Muscle layer of colon (tissue), 2 donors: ENCODE data around the gene CCDC85C.
A peak's percentile ranks its signal among the peaks of the same experiment; 100 is the strongest.

Experiments used
- H3K27ac ChIP-seq: one replicate; pipeline ENCODE4 v1.7.0; 2013; ENCODE audit warnings: low read depth, mild to moderate bottlenecking, low read length, moderate library complexity
- H3K27me3 ChIP-seq, 2 donors: one replicate each; pipeline ENCODE4 v1.7.0; 2013; ENCODE audit warnings: low read length in 2 of 2, mild to moderate bottlenecking in 2 of 2; ENCODE audit not compliant: insufficient read depth in 2 of 2, control insufficient read depth in 1 of 2
- H3K36me3 ChIP-seq: one replicate; pipeline ENCODE4 v1.7.0; 2013; ENCODE audit warnings: mild to moderate bottlenecking, low read length; ENCODE audit not compliant: insufficient read depth
- H3K4me1 ChIP-seq: one replicate; pipeline ENCODE4 v1.7.0; 2013; ENCODE audit warnings: mild to moderate bottlenecking, low read length; ENCODE audit not compliant: insufficient read depth
- H3K4me3 ChIP-seq, 2 donors: one replicate each; pipeline ENCODE4 v1.7.0; 2013; ENCODE audit warnings: low read length in 2 of 2, low read depth in 1 of 2, mild to moderate bottlenecking in 1 of 2, moderate library complexity in 1 of 2
- H3K9ac ChIP-seq: one replicate; pipeline ENCODE4 v1.7.0; 2013; ENCODE audit warnings: low read length
- H3K9me3 ChIP-seq: one replicate; pipeline ENCODE4 v1.7.0; 2013; ENCODE audit warnings: mild to moderate bottlenecking, low read length
- donor health status: abdominal sarcoma.
- donor health status: Adenocarcinoma of cecum.

The CCDC85C gene

GRCh38 chr14:99554757-99555531, 49.1 kb downstream of the CCDC85C start:
- Histone ChIP-seq H3K36me3 (no peaks in the 10 kb centered on the region), H3K27ac (peak overlapping the region; percentile 70), H3K4me1 (peaks cover 64% of the 10 kb centered on the region), H3K9ac (no peak overlapping the region), H3K4me3 (no peak overlapping the region), H3K9me3 (no peaks in the 10 kb centered on the region), H3K27me3 (no peaks in the 10 kb centered on the region)

GRCh38 chr14:99554184-99554583, 49.8 kb downstream of the CCDC85C start:
- H3K9me3 ChIP-seq = no peaks in the 10 kb centered on the region
- H3K4me1 ChIP-seq = peaks cover 64% of the 10 kb centered on the region
- no peak overlapping the region for H3K9ac ChIP-seq
- H3K27ac ChIP-seq = peak overlapping the region; percentile 70
- no peaks in the 10 kb centered on the region for H3K27me3 ChIP-seq
- H3K4me3 ChIP-seq = no peak overlapping the region
- H3K36me3 ChIP-seq = no peaks in the 10 kb centered on the region

- H3K9me3 ChIP-seq = no peaks in the 10 kb centered on the region
- H3K4me1 ChIP-seq = peaks cover 72% of the 10 kb centered on the region
- H3K27me3 ChIP-seq = no peaks in the 10 kb centered on the region
- no peaks in the 10 kb centered on the region for H3K36me3 ChIP-seq
- no peak overlapping the region for H3K4me3 ChIP-seq
- H3K9ac ChIP-seq = no peak overlapping the region
- H3K27ac ChIP-seq = peak overlapping the region; percentile 1
Observed at GRCh38 chr14:99552572-99553216, 51.3 kb downstream of the CCDC85C start.

DNA sequence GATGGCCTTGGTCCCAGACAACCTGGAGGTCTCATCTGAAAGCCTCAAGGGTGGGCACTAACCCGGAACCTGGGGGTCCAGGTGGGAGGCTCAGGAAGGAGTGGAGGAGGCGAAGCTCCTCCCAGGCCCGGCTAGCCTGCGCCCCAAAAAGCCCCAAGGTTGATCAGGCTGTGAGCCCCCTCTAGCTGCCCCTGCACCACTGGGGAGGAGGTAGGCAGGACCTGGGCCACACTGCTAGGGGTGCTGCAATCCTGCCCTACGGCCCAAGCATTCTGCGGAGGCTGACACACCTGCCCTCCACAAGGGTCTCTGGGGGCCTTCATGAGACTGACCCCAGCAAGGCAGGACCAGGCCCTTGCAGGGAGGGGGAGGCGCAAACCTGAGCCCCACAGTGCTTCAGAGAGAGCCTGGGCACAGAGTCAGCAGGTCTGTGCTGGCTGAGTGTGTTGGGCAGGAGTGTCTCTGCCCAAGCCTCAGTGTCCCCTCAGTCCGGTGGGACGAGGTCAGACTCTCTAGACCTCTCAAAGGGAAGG, 51.9 kb downstream of the CCDC85C start:
- Histone ChIP-seq H3K4me3 (no peak overlapping the region), H3K36me3 (no peaks in the 10 kb centered on the region), H3K9ac (no peak overlapping the region), H3K9me3 (no peaks in the 10 kb centered on the region), H3K4me1 (peaks cover 74% of the 10 kb centered on the region), H3K27me3 (no peaks in the 10 kb centered on the region), H3K27ac (peak overlapping the region; percentile 1)

- peak overlapping the region; percentile 1 for H3K27ac ChIP-seq
- H3K4me1 ChIP-seq = peaks cover 82% of the 10 kb centered on the region
- H3K36me3 ChIP-seq = no peaks in the 10 kb centered on the region
- no peaks in the 10 kb centered on the region for H3K9me3 ChIP-seq
- no peaks in the 10 kb centered on the region for H3K27me3 ChIP-seq
- H3K4me3 ChIP-seq = no peak overlapping the region
- no peak overlapping the region for H3K9ac ChIP-seq
Observed at GRCh38 chr14:99551034-99551922, 52.7 kb downstream of the CCDC85C start.

GRCh38 chr14:99550387-99550992, 53.5 kb downstream of the CCDC85C start:
- Histone ChIP-seq H3K36me3 (no peaks in the 10 kb centered on the region), H3K4me3 (no peak overlapping the region), H3K9me3 (no peaks in the 10 kb centered on the region), H3K4me1 (peaks cover 90% of the 10 kb centered on the region), H3K9ac (no peak overlapping the region), H3K27ac (peak overlapping the region; percentile 15), H3K27me3 (no peaks in the 10 kb centered on the region)

DNA sequence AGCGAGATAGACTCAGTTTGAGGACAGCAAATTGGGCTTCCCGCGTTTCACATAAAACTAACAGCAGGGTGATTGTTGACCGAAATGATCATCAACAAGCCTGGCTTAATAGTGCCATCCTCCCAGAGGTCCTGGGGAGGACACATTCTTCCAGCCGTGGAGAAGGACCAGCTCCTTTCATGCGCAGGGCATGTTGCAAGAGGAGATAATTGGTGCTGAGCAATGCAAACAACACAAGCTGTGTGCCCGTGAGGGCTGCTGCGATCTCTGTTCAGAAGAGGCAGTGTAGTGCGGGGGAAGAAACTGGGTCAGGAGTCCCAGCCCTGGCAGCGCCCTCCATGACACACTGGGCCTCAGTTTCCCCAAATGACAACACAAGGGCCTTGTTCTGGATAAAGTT, 54.3 kb downstream of the CCDC85C start:
- Histone ChIP-seq H3K9ac (no peak overlapping the region), H3K36me3 (no peaks in the 10 kb centered on the region), H3K9me3 (no peaks in the 10 kb centered on the region), H3K27ac (peak overlapping the region; percentile 15), H3K4me3 (no peak overlapping the region), H3K4me1 (peaks cover 90% of the 10 kb centered on the region), H3K27me3 (no peaks in the 10 kb centered on the region)

GRCh38 chr14:99548871-99549515, 55.0 kb downstream of the CCDC85C start:
- Histone ChIP-seq H3K27ac (peak overlapping the region; percentile 12), H3K36me3 (no peaks in the 10 kb centered on the region), H3K9me3 (no peaks in the 10 kb centered on the region), H3K9ac (no peak overlapping the region), H3K4me1 (peaks cover 91% of the 10 kb centered on the region), H3K4me3 (no peak overlapping the region), H3K27me3 (no peaks in the 10 kb centered on the region)

GRCh38 chr14:99548255-99548654, 55.8 kb downstream of the CCDC85C start:
- Histone ChIP-seq H3K36me3 (no peaks in the 10 kb centered on the region), H3K4me1 (peaks cover 91% of the 10 kb centered on the region), H3K27ac (peak overlapping the region; percentile 3), H3K4me3 (no peak overlapping the region), H3K9ac (no peak overlapping the region), H3K9me3 (no peaks in the 10 kb centered on the region), H3K27me3 (no peaks in the 10 kb centered on the region)

DNA sequence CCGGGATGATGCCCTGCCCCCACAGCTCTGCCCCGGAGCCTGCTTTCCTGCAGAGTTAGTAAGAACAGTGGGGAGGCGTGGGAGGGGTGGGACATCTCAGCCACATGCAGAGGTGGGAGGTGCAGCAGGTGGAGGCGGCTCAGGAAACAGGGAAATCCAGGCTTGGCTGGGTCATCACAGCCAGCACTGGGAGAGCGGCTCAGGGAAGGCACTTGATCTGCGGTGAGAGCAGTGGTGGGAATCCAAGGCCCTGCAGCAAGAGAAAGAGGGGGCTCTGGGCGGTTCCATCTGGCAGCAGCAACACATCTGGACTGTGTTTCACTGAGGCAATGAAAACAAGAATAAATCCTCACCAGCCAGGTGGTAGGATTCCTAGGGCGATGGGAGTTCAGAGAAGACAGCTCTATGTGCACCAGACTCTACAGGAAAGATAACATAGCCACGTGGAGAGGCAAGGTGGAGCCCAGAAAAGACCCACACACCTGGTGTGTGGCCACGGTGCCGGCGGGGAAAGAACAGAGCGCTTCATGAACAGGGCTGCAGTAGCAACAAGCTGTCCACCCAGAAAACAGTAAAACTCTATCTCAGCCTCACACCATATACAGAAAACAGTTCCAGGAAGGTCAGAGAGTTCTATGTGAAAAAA, 57.6 kb downstream of the CCDC85C start:
- Histone ChIP-seq H3K9ac (no peak overlapping the region), H3K27me3 (no peaks in the 10 kb centered on the region), H3K27ac (peak overlapping the region; percentile 53), H3K36me3 (no peaks in the 10 kb centered on the region), H3K4me1 (peaks cover 85% of the 10 kb centered on the region), H3K9me3 (no peaks in the 10 kb centered on the region), H3K4me3 (no peak overlapping the region)
